MM.1S (cell line): ENCODE measurements around the gene CHAF1A.

ENCODE experiments used
- EZH2 ChIP-seq: fragments of 300-600 bp; sonication (generic); optimal IDR thresholded peaks from 2 replicates; pipeline ENCODE3; 2017; ENCODE audit warnings: low read depth, mild to moderate bottlenecking, antibody characterized with exemption, low read length, mixed read lengths
- TF ChIP-seq, protein P1 (sequence below): fragments of 300-600 bp; sonication (generic); IDR thresholded peaks from 2 replicates; pipeline ENCODE4 v1.5.1; 2016; ENCODE audit warnings: antibody characterized with exemption, low read length, mixed read lengths

DNA sequence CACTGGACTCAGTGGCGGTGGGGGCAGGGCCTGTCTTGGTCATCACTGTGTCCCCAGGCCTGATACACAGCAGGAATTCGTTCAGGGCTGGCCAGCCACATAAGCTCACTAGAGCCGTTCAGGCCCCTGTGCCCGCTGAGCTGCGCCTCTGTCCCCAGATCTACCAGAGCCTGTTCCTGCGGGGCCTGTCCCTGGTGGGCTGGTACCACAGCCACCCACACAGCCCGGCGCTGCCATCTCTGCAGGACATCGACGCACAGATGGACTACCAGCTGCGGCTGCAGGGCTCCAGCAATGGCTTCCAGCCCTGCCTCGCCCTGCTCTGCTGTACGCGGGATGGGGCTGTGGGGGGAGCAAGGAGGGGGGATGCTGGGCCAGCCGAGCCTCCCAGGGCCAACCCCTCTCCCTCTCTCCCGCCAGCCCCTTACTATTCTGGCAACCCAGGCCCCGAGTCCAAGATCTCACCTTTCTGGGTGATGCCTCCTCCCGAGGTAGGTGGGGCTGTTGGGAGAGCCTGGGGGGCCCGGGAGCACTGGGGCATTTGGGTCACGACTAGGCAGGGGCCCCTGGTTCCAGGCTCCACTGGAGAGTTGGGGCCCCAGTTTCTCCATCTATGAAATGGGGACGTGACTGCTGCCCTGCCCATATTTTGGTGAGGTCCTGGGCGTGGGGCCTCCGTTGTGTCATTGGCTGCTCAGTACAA is 45.2 kb upstream of the CHAF1A start:
- TF ChIP-seq, protein P1, sequence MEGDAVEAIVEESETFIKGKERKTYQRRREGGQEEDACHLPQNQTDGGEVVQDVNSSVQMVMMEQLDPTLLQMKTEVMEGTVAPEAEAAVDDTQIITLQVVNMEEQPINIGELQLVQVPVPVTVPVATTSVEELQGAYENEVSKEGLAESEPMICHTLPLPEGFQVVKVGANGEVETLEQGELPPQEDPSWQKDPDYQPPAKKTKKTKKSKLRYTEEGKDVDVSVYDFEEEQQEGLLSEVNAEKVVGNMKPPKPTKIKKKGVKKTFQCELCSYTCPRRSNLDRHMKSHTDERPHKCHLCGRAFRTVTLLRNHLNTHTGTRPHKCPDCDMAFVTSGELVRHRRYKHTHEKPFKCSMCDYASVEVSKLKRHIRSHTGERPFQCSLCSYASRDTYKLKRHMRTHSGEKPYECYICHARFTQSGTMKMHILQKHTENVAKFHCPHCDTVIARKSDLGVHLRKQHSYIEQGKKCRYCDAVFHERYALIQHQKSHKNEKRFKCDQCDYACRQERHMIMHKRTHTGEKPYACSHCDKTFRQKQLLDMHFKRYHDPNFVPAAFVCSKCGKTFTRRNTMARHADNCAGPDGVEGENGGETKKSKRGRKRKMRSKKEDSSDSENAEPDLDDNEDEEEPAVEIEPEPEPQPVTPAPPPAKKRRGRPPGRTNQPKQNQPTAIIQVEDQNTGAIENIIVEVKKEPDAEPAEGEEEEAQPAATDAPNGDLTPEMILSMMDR: no peak
- no peak for TF ChIP-seq EZH2
